H9 (cell line): ENCODE results near the gene PTPN12. TPM values are rescaled to one million over a fixed set of nuclear protein-coding genes. Genes with fewer than 3 reads are reported as not detected.
A peak's percentile ranks its signal among the peaks of the same experiment; 100 is the strongest.

Experiments
- DNase-seq: peaks from one replicate; pipeline ENCODE4 v3.0.0-alpha.2; 2017
- H2AFZ ChIP-seq: one replicate; pipeline ENCODE4 v1.6.1; 2013; ENCODE audit warnings: mild to moderate bottlenecking, low read length, control low read depth, moderate library complexity
- H2AK5ac ChIP-seq: 2 replicates; pipeline ENCODE4 v1.6.1; 2013; ENCODE audit warnings: low read length, control low read depth, mixed read lengths; ENCODE audit not compliant: insufficient read length
- H2BK120ac ChIP-seq: one replicate; pipeline ENCODE4 v1.6.1; 2013; ENCODE audit warnings: low read depth, mild to moderate bottlenecking, low read length, control low read depth, inconsistent platforms; ENCODE audit not compliant: poor library complexity, severe bottlenecking
- H2BK12ac ChIP-seq: 2 replicates; pipeline ENCODE4 v1.6.1; 2013; ENCODE audit warnings: low read length, control low read depth, mixed read lengths, low read depth; ENCODE audit not compliant: insufficient read length
- H2BK15ac ChIP-seq: 2 replicates; pipeline ENCODE4 v1.6.1; 2013; ENCODE audit warnings: low read depth, low read length, control low read depth
- H2BK20ac ChIP-seq: one replicate; pipeline ENCODE4 v1.6.1; 2013; ENCODE audit warnings: low read depth, mild to moderate bottlenecking, low read length, control low read depth, inconsistent platforms; ENCODE audit not compliant: poor library complexity, severe bottlenecking
- H2BK5ac ChIP-seq: 2 replicates; pipeline ENCODE4 v1.6.1; 2013; ENCODE audit warnings: low read length, control low read depth, mixed read lengths; ENCODE audit not compliant: insufficient read length
- H3K14ac ChIP-seq: 2 replicates; pipeline ENCODE4 v1.6.1; 2013; ENCODE audit warnings: low read length, control low read depth; ENCODE audit not compliant: insufficient read depth
- H3K18ac ChIP-seq: 2 replicates; pipeline ENCODE4 v1.6.1; 2013; ENCODE audit warnings: low read depth, mild to moderate bottlenecking, mixed read lengths, low read length, control low read depth; ENCODE audit not compliant: insufficient read length
- H3K23ac ChIP-seq: 2 replicates; pipeline ENCODE4 v1.6.1; 2013; ENCODE audit warnings: low read length, control low read depth, mixed read lengths, low read depth; ENCODE audit not compliant: insufficient read length
- H3K23me2 ChIP-seq: 2 replicates; pipeline ENCODE4 v1.6.1; 2013; ENCODE audit warnings: low read depth, mild to moderate bottlenecking, mixed read lengths, low read length, control low read depth; ENCODE audit not compliant: insufficient read length, poor library complexity, severe bottlenecking
- H3K27ac ChIP-seq: 2 replicates; pipeline ENCODE4 v1.5.1; 2013; ENCODE audit warnings: low read length, control low read depth, mixed read lengths, low read depth; ENCODE audit not compliant: insufficient read length
- H3K27me3 ChIP-seq: 2 replicates; pipeline ENCODE4 v1.6.1; 2013; ENCODE audit warnings: low read length, control low read depth, inconsistent platforms; ENCODE audit not compliant: insufficient read depth
- H3K4ac ChIP-seq: 2 replicates; pipeline ENCODE4 v1.6.1; 2013; ENCODE audit warnings: low read depth, mild to moderate bottlenecking, control low read depth, inconsistent platforms, low read length, moderate library complexity
- H3K4me1 ChIP-seq: 2 replicates; pipeline ENCODE4 v1.6.1; 2013; ENCODE audit warnings: low read length, control low read depth, inconsistent platforms; ENCODE audit not compliant: insufficient read depth
- H3K4me2 ChIP-seq: 2 replicates; pipeline ENCODE4 v1.6.1; 2013; ENCODE audit warnings: low read length, control low read depth, mixed read lengths; ENCODE audit not compliant: insufficient read length, insufficient read depth
- H3K56ac ChIP-seq: 2 replicates; pipeline ENCODE4 v1.6.1; 2013; ENCODE audit warnings: low read depth, mild to moderate bottlenecking, mixed read lengths, low read length, control low read depth; ENCODE audit not compliant: insufficient read length
- H3K79me1 ChIP-seq: 2 replicates; pipeline ENCODE4 v1.6.1; 2013; ENCODE audit warnings: low read depth, mild to moderate bottlenecking, moderate library complexity, low read length, control low read depth, inconsistent platforms; ENCODE audit not compliant: insufficient read depth, poor library complexity, severe bottlenecking
- H3K79me2 ChIP-seq: 2 replicates; pipeline ENCODE4 v1.6.1; 2013; ENCODE audit warnings: low read length, control low read depth, inconsistent platforms; ENCODE audit not compliant: insufficient read depth
- H3K9ac ChIP-seq: 2 replicates; pipeline ENCODE4 v1.6.1; 2013; ENCODE audit warnings: low read length, control low read depth, mixed read lengths; ENCODE audit not compliant: insufficient read length; ENCODE audit errors: extremely low read depth
- H3K9me3 ChIP-seq: one replicate; pipeline ENCODE4 v1.6.1; 2013; ENCODE audit warnings: low read depth, low read length, inconsistent platforms; ENCODE audit not compliant: control insufficient read depth
- H3T11ph ChIP-seq: one replicate; pipeline ENCODE4 v1.6.1; 2013; ENCODE audit warnings: mild to moderate bottlenecking, low read length, control low read depth, inconsistent platforms
- H4K20me1 ChIP-seq: one replicate; pipeline ENCODE4 v1.6.1; 2013; ENCODE audit not compliant: control insufficient read depth, insufficient read length, insufficient read depth
- H4K5ac ChIP-seq: 2 replicates; pipeline ENCODE4 v1.6.1; 2013; ENCODE audit warnings: low read depth, mild to moderate bottlenecking, mixed read lengths, low read length, control low read depth; ENCODE audit not compliant: insufficient read length
- H4K8ac ChIP-seq: replicated peaks from 2 replicates; pipeline ENCODE4 v1.6.1; 2013; ENCODE audit warnings: low read length, control low read depth, mixed read lengths, low read depth; ENCODE audit not compliant: insufficient read length
- H4K91ac ChIP-seq: 2 replicates; pipeline ENCODE4 v1.6.1; 2013; ENCODE audit warnings: low read depth, mild to moderate bottlenecking, moderate library complexity, mixed read lengths, low read length, control low read depth; ENCODE audit not compliant: insufficient read length
- H3K27ac Mint-ChIP-seq, 3 experiments: 2 replicates in 2 of 3; 3 replicates in 1 of 3; pipeline ENCODE4 v1.8.0; 2020 to 2021; ENCODE audit warnings: mixed read lengths in 3 of 3, mild to moderate bottlenecking in 1 of 3, moderate library complexity in 1 of 3
- H3K27me3 Mint-ChIP-seq: 2 replicates; pipeline ENCODE4 v1.8.0; 2021; ENCODE audit warnings: low read depth, mild to moderate bottlenecking, moderate library complexity, mixed read lengths
- H3K36me3 Mint-ChIP-seq, 3 experiments: 2 replicates in 2 of 3; 3 replicates in 1 of 3; pipeline ENCODE4 v1.8.0; 2020 to 2021; ENCODE audit warnings: low read depth in 3 of 3, mixed read lengths in 3 of 3; ENCODE audit not compliant: insufficient read depth in 1 of 3
- H3K4me1 Mint-ChIP-seq, 2 experiments: 2 replicates each; pipeline ENCODE4 v1.8.0; 2020; ENCODE audit warnings: mixed read lengths in 2 of 2
- H3K4me3 Mint-ChIP-seq, 2 experiments: 2 replicates in 1 of 2; 3 replicates in 1 of 2; pipeline ENCODE4 v1.8.0; 2020 to 2021; ENCODE audit warnings: mild to moderate bottlenecking in 2 of 2, mixed read lengths in 2 of 2, moderate library complexity in 1 of 2
- H3K9me3 Mint-ChIP-seq, 2 experiments: 2 replicates in 1 of 2; 3 replicates in 1 of 2; pipeline ENCODE4 v1.8.0; 2020; ENCODE audit warnings: mild to moderate bottlenecking in 2 of 2, mixed read lengths in 2 of 2, moderate library complexity in 1 of 2
- CTCF ChIP-seq: fragments of 200-600 bp; sonication (generic); conservative IDR thresholded peaks from 3 replicates; pipeline ENCODE4 v1.8.0; 2021; ENCODE audit warnings: antibody characterized with exemption, mild to moderate bottlenecking
- WGBS: extraction: QIAGEN DNeasy Blood & Tissue Kit; methylation state at CpG from one replicate; pipeline ENCODE4 v1.1.7; 2013; ENCODE audit warnings: missing lambda C conversion rate, low lambda C conversion rate, mixed read lengths; ENCODE audit not compliant: insufficient read length; ENCODE audit errors: extremely low coverage; 5-methylcytosine and 5-hydroxymethylcytosine counted together
- total RNA-seq: library from RNA; stranded (reverse); gene quantifications from 2 replicates; pipeline ENCODE4 v1.2.1, GENCODE V29; 2021

Gene PTPN12
- total RNA-seq, 1 experiment from 2014 or later: 128 TPM

GRCh38 chr7:77674878-77675277 is 137.8 kb downstream of the PTPN12 start:
- Mint-ChIP-seq H3K36me3 (peaks cover 0 to 3% (median 0%) of the 10 kb centered on the region in 3 experiments; a peak in 1 of 7 replicates), H3K27me3 (no peaks in the 10 kb centered on the region), H3K27ac (peak overlapping the region in 1 of 3 experiments; percentile 41; a peak in 1 of 7 replicates), H3K4me3 (no peak overlapping the region), H3K9me3 (no peaks in the 10 kb centered on the region), H3K4me1 (0 out of 4 replicates have a peak, but pooled peaks cover 0 to 3% of the 10 kb centered on the region in 2 experiments)
- Histone ChIP-seq H2BK120ac (no peak overlapping the region), H3K27ac (no peak overlapping the region), H2AFZ (no peak overlapping the region), H2BK15ac (no peak overlapping the region), H3K23ac (no peak overlapping the region), H4K5ac (no peak overlapping the region), H3K79me2 (no peaks in the 10 kb centered on the region), H3K27me3 (no peaks in the 10 kb centered on the region), H2AK5ac (no peak overlapping the region), H3K79me1 (no peaks in the 10 kb centered on the region), H2BK5ac (no peak overlapping the region), H3K56ac (no peak overlapping the region), H4K91ac (no peak overlapping the region), H3K4me2 (no peak overlapping the region), H3K4ac (no peak overlapping the region), H2BK20ac (no peak overlapping the region), H3K18ac (no peak overlapping the region), H4K8ac (no peak overlapping the region), H3K9ac (no peak overlapping the region), H3T11ph (no peak overlapping the region), H2BK12ac (no peak overlapping the region), H3K23me2 (no peaks in the 10 kb centered on the region), H3K14ac (no peak overlapping the region), H4K20me1 (no peaks in the 10 kb centered on the region), H3K4me1 (no peaks in the 10 kb centered on the region), H3K9me3 (no peaks in the 10 kb centered on the region)
- no peak for DNase-seq
- no peak for TF ChIP-seq CTCF
- no CpG with 5 or more reads among the region's 5 CpGs for WGBS
